A172 (cell line): Measurements from ENCODE around the gene MAGI1. TPM values are rescaled to one million over a fixed set of nuclear protein-coding genes. Genes with fewer than 3 reads are reported as not detected.
"Not testable (repeated sequence)": the region's sequence is repeated elsewhere in the genome, so short reads cannot be mapped to it uniquely, and the experiment has no call there.

ENCODE experiments used
- DNase-seq: peaks from one replicate; pipeline ENCODE4 v3.0.0-alpha.2; 2015; ENCODE audit warnings: low spot score
- total RNA-seq: library from RNA; depleted of rRNA; stranded (reverse); fragments of >200 nt; shearing (Covaris generic); gene quantifications from 2 replicates; pipeline ENCODE4 v1.2.3, GENCODE V29; 2014

Gene MAGI1
- total RNA-seq, 1 experiment from 2014 or later, result 4.7 TPM

GRCh38 chr3:65907232-65908130, 131.2 kb downstream of the MAGI1 start:
- no peak for DNase-seq

- DNase-seq, result no peak
Observed at GRCh38 chr3:65905771-65906170, 132.9 kb downstream of the MAGI1 start.

- DNase-seq, result no peak
Observed at GRCh38 chr3:65904016-65904415, 134.7 kb downstream of the MAGI1 start.

GRCh38 chr3:65902304-65902793, 136.4 kb downstream of the MAGI1 start:
- DNase-seq, result no peak

- no peak for DNase-seq
Observed at GRCh38 chr3:65901226-65901625, 137.5 kb downstream of the MAGI1 start.

- DNase-seq, result no peak
Observed at GRCh38 chr3:65899226-65899625, 139.5 kb downstream of the MAGI1 start.

- DNase-seq, result no peak
Observed at GRCh38 chr3:65897766-65898165, 141.0 kb downstream of the MAGI1 start.

- DNase-seq, result no peak
Observed at GRCh38 chr3:65896321-65896720, 142.4 kb downstream of the MAGI1 start.

- DNase-seq, result no peak
Observed at GRCh38 chr3:65894679-65895453, 143.9 kb downstream of the MAGI1 start.

GRCh38 chr3:65894126-65894525, 144.6 kb downstream of the MAGI1 start:
- DNase-seq, result no peak

GRCh38 chr3:65893631-65894030, 145.1 kb downstream of the MAGI1 start:
- no peak for DNase-seq

- not testable (repeated sequence) for DNase-seq
Observed at GRCh38 chr3:65891477-65891876, 147.2 kb downstream of the MAGI1 start.

- DNase-seq, result no peak
Observed at GRCh38 chr3:65890328-65890727, 148.4 kb downstream of the MAGI1 start.

GRCh38 chr3:65889707-65890099, 149.0 kb downstream of the MAGI1 start:
- DNase-seq, result no peak

GRCh38 chr3:65888980-65889706, 149.6 kb downstream of the MAGI1 start:
- peak; percentile 71 for DNase-seq

- no peak for DNase-seq
Observed at GRCh38 chr3:65888196-65888595, 150.5 kb downstream of the MAGI1 start.

- DNase-seq, result no peak
Observed at GRCh38 chr3:65886391-65886790, 152.3 kb downstream of the MAGI1 start.

GRCh38 chr3:65884071-65884470, 154.6 kb downstream of the MAGI1 start:
- DNase-seq, result no peak

GRCh38 chr3:65883613-65884012, 155.1 kb downstream of the MAGI1 start:
- no peak for DNase-seq

GRCh38 chr3:65880350-65880749, 158.4 kb downstream of the MAGI1 start:
- no peak for DNase-seq

- DNase-seq, result no peak
Observed at GRCh38 chr3:65879372-65879771, 159.3 kb downstream of the MAGI1 start.

- DNase-seq, result no peak
Observed at GRCh38 chr3:65878831-65879230, 159.9 kb downstream of the MAGI1 start.
